ENCODE measurements around the gene CYREN. TPM values are rescaled to one million over a fixed set of nuclear protein-coding genes. Genes with fewer than 3 reads are reported as not detected.

The CYREN gene
- total and polyA plus RNA-seq, 9 of the 15 experiments (the other 6 are each of a cell fraction or from before 2014, with no cell fraction given), result 13.9 to 108 (median 88.8) TPM

DNA sequence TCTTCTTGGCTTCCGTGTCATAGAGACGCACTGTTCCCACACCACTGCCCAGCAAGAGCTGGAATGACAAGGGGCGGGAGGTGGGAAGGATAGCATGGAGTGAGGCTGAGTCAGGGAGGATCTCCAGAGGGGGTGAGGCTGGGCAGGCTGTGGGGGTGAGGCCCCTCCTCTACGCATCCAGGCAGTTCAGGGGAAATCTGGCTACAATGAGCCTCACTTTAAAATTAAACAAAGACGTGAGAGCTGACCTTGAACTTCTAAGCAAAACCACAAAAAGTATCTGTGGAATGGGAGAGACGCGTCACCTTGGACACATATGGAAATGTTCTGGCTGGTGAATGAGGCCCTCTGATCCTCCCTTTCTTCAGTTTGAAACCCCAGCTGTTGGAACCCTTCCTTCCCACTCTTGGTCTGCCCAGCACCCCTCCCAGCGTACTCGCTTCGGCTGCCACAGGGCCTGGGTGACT, 23.1 kb upstream of the CYREN start (continued):
- TF ChIP-seq, protein P1, sequence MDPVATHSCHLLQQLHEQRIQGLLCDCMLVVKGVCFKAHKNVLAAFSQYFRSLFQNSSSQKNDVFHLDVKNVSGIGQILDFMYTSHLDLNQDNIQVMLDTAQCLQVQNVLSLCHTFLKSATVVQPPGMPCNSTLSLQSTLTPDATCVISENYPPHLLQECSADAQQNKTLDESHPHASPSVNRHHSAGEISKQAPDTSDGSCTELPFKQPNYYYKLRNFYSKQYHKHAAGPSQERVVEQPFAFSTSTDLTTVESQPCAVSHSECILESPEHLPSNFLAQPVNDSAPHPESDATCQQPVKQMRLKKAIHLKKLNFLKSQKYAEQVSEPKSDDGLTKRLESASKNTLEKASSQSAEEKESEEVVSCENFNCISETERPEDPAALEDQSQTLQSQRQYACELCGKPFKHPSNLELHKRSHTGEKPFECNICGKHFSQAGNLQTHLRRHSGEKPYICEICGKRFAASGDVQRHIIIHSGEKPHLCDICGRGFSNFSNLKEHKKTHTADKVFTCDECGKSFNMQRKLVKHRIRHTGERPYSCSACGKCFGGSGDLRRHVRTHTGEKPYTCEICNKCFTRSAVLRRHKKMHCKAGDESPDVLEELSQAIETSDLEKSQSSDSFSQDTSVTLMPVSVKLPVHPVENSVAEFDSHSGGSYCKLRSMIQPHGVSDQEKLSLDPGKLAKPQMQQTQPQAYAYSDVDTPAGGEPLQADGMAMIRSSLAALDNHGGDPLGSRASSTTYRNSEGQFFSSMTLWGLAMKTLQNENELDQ (CRISPR knock-in tag; IDR thresholded peaks at IDR 0.05; ENCODE audit: borderline replicate concordance), result no peak
- TF ChIP-seq GABPB1 (CRISPR knock-in tag; IDR thresholded peaks at IDR 0.05), result no peak
- TF ChIP-seq COPS2 (conservative IDR thresholded peaks at IDR 0.05), result no peak
- no peak for TF ChIP-seq NFRKB (IDR thresholded peaks at IDR 0.05; ENCODE audit: low read depth)
- TF ChIP-seq RNF2 (IDR thresholded peaks at IDR 0.05), result no peak
- TF ChIP-seq, protein P2, sequence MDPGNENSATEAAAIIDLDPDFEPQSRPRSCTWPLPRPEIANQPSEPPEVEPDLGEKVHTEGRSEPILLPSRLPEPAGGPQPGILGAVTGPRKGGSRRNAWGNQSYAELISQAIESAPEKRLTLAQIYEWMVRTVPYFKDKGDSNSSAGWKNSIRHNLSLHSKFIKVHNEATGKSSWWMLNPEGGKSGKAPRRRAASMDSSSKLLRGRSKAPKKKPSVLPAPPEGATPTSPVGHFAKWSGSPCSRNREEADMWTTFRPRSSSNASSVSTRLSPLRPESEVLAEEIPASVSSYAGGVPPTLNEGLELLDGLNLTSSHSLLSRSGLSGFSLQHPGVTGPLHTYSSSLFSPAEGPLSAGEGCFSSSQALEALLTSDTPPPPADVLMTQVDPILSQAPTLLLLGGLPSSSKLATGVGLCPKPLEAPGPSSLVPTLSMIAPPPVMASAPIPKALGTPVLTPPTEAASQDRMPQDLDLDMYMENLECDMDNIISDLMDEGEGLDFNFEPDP (CRISPR knock-in tag; IDR thresholded peaks at IDR 0.05), result no peak
- TF ChIP-seq, protein P3, sequence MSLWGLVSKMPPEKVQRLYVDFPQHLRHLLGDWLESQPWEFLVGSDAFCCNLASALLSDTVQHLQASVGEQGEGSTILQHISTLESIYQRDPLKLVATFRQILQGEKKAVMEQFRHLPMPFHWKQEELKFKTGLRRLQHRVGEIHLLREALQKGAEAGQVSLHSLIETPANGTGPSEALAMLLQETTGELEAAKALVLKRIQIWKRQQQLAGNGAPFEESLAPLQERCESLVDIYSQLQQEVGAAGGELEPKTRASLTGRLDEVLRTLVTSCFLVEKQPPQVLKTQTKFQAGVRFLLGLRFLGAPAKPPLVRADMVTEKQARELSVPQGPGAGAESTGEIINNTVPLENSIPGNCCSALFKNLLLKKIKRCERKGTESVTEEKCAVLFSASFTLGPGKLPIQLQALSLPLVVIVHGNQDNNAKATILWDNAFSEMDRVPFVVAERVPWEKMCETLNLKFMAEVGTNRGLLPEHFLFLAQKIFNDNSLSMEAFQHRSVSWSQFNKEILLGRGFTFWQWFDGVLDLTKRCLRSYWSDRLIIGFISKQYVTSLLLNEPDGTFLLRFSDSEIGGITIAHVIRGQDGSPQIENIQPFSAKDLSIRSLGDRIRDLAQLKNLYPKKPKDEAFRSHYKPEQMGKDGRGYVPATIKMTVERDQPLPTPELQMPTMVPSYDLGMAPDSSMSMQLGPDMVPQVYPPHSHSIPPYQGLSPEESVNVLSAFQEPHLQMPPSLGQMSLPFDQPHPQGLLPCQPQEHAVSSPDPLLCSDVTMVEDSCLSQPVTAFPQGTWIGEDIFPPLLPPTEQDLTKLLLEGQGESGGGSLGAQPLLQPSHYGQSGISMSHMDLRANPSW (CRISPR knock-in tag; IDR thresholded peaks at IDR 0.05), result no peak
- TF ChIP-seq, protein P4, sequence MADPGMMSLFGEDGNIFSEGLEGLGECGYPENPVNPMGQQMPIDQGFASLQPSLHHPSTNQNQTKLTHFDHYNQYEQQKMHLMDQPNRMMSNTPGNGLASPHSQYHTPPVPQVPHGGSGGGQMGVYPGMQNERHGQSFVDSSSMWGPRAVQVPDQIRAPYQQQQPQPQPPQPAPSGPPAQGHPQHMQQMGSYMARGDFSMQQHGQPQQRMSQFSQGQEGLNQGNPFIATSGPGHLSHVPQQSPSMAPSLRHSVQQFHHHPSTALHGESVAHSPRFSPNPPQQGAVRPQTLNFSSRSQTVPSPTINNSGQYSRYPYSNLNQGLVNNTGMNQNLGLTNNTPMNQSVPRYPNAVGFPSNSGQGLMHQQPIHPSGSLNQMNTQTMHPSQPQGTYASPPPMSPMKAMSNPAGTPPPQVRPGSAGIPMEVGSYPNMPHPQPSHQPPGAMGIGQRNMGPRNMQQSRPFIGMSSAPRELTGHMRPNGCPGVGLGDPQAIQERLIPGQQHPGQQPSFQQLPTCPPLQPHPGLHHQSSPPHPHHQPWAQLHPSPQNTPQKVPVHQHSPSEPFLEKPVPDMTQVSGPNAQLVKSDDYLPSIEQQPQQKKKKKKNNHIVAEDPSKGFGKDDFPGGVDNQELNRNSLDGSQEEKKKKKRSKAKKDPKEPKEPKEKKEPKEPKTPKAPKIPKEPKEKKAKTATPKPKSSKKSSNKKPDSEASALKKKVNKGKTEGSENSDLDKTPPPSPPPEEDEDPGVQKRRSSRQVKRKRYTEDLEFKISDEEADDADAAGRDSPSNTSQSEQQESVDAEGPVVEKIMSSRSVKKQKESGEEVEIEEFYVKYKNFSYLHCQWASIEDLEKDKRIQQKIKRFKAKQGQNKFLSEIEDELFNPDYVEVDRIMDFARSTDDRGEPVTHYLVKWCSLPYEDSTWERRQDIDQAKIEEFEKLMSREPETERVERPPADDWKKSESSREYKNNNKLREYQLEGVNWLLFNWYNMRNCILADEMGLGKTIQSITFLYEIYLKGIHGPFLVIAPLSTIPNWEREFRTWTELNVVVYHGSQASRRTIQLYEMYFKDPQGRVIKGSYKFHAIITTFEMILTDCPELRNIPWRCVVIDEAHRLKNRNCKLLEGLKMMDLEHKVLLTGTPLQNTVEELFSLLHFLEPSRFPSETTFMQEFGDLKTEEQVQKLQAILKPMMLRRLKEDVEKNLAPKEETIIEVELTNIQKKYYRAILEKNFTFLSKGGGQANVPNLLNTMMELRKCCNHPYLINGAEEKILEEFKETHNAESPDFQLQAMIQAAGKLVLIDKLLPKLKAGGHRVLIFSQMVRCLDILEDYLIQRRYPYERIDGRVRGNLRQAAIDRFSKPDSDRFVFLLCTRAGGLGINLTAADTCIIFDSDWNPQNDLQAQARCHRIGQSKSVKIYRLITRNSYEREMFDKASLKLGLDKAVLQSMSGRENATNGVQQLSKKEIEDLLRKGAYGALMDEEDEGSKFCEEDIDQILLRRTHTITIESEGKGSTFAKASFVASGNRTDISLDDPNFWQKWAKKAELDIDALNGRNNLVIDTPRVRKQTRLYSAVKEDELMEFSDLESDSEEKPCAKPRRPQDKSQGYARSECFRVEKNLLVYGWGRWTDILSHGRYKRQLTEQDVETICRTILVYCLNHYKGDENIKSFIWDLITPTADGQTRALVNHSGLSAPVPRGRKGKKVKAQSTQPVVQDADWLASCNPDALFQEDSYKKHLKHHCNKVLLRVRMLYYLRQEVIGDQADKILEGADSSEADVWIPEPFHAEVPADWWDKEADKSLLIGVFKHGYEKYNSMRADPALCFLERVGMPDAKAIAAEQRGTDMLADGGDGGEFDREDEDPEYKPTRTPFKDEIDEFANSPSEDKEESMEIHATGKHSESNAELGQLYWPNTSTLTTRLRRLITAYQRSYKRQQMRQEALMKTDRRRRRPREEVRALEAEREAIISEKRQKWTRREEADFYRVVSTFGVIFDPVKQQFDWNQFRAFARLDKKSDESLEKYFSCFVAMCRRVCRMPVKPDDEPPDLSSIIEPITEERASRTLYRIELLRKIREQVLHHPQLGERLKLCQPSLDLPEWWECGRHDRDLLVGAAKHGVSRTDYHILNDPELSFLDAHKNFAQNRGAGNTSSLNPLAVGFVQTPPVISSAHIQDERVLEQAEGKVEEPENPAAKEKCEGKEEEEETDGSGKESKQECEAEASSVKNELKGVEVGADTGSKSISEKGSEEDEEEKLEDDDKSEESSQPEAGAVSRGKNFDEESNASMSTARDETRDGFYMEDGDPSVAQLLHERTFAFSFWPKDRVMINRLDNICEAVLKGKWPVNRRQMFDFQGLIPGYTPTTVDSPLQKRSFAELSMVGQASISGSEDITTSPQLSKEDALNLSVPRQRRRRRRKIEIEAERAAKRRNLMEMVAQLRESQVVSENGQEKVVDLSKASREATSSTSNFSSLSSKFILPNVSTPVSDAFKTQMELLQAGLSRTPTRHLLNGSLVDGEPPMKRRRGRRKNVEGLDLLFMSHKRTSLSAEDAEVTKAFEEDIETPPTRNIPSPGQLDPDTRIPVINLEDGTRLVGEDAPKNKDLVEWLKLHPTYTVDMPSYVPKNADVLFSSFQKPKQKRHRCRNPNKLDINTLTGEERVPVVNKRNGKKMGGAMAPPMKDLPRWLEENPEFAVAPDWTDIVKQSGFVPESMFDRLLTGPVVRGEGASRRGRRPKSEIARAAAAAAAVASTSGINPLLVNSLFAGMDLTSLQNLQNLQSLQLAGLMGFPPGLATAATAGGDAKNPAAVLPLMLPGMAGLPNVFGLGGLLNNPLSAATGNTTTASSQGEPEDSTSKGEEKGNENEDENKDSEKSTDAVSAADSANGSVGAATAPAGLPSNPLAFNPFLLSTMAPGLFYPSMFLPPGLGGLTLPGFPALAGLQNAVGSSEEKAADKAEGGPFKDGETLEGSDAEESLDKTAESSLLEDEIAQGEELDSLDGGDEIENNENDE (IDR thresholded peaks at IDR 0.05; ENCODE audit: low read depth, low read length), result no peak
- no peak for TF ChIP-seq ARID1B (IDR thresholded peaks at IDR 0.05)
- no peak for TF ChIP-seq MCM2 (IDR thresholded peaks at IDR 0.05; ENCODE audit: low read depth)
- TF ChIP-seq TCFL5 (CRISPR knock-in tag; conservative IDR thresholded peaks at IDR 0.05), result no peak
